Measurements from ENCODE around the gene TBC1D3I. TPM values are rescaled to one million over a fixed set of nuclear protein-coding genes. Genes with fewer than 3 reads are reported as not detected.
"Not testable (repeated sequence)": the region's sequence is repeated elsewhere in the genome, so short reads cannot be mapped to it uniquely, and the experiment has no call there.

The TBC1D3I gene
- total RNA-seq, 1 donor: 0.36 TPM

GRCh38 chr17:36212966-36213365 lies 51.4 kb downstream of the TBC1D3I start:
- H3K9me3 ChIP-seq (ENCODE audit: low read depth, low read length): no peaks in the 10 kb centered on the region
- H3K79me2 ChIP-seq (ENCODE audit: insufficient read depth, low read length): no peaks in the 10 kb centered on the region
- no peak overlapping the region for H2AFZ ChIP-seq (ENCODE audit: low read length)
- DNase-seq (ENCODE audit: insufficient read length, low spot score, missing footprints): no peak
- TF ChIP-seq CTCF (IDR thresholded peaks at IDR 0.05; ENCODE audit: extremely low read depth, low read depth, low read length): no peak
- H3K4me2 ChIP-seq (ENCODE audit: insufficient read depth, low read length): no peak overlapping the region
- H3K36me3 ChIP-seq (ENCODE audit: insufficient read depth, low read length): no peaks in the 10 kb centered on the region
- H3K27ac ChIP-seq (ENCODE audit: low read depth, low read length): no peak overlapping the region
- no peaks in the 10 kb centered on the region for H4K20me1 ChIP-seq (ENCODE audit: insufficient read depth, low read length)
- H3K27me3 ChIP-seq (ENCODE audit: insufficient read depth, low read length): no peaks in the 10 kb centered on the region
- no peak overlapping the region for H3K4me3 ChIP-seq (ENCODE audit: insufficient read depth, low read length)
- no peaks in the 10 kb centered on the region for H3K4me1 ChIP-seq (ENCODE audit: insufficient read depth, low read length)

- TF ChIP-seq CTCF (IDR thresholded peaks at IDR 0.05; ENCODE audit: extremely low read depth, low read depth, low read length): no peak
These were observed 52.1 kb downstream of the TBC1D3I start for GRCh38 chr17:36212272-36212605.

GRCh38 chr17:36211484-36212271 lies 52.7 kb downstream of the TBC1D3I start:
- H3K9me3 ChIP-seq (ENCODE audit: low read depth, low read length); H4K20me1 ChIP-seq (ENCODE audit: insufficient read depth, low read length); H3K4me2 ChIP-seq (ENCODE audit: insufficient read depth, low read length); H3K27ac ChIP-seq (ENCODE audit: low read depth, low read length); H3K27me3 ChIP-seq (ENCODE audit: insufficient read depth, low read length); H3K4me3 ChIP-seq (ENCODE audit: insufficient read depth, low read length); H3K79me2 ChIP-seq (ENCODE audit: insufficient read depth, low read length); H3K4me1 ChIP-seq (ENCODE audit: insufficient read depth, low read length); H3K36me3 ChIP-seq (ENCODE audit: insufficient read depth, low read length); H2AFZ ChIP-seq (ENCODE audit: low read length); DNase-seq (ENCODE audit: insufficient read length, low spot score, missing footprints): not testable (repeated sequence)

More at GRCh38 chr17:36212272-36212605, 52.1 kb downstream of the TBC1D3I start:
- no peaks in the 10 kb centered on the region for H3K27me3 ChIP-seq (ENCODE audit: insufficient read depth, low read length)
- no peak overlapping the region for H3K4me3 ChIP-seq (ENCODE audit: insufficient read depth, low read length)
- H3K79me2 ChIP-seq (ENCODE audit: insufficient read depth, low read length): no peaks in the 10 kb centered on the region
- H3K4me2 ChIP-seq (ENCODE audit: insufficient read depth, low read length): no peak overlapping the region
- no peak overlapping the region for H3K27ac ChIP-seq (ENCODE audit: low read depth, low read length)
- H3K36me3 ChIP-seq (ENCODE audit: insufficient read depth, low read length): no peaks in the 10 kb centered on the region
- no peak overlapping the region for H2AFZ ChIP-seq (ENCODE audit: low read length)
- no peak for DNase-seq (ENCODE audit: insufficient read length, low spot score, missing footprints)
- no peaks in the 10 kb centered on the region for H3K9me3 ChIP-seq (ENCODE audit: low read depth, low read length)
- H3K4me1 ChIP-seq (ENCODE audit: insufficient read depth, low read length): no peaks in the 10 kb centered on the region
- H4K20me1 ChIP-seq (ENCODE audit: insufficient read depth, low read length): no peaks in the 10 kb centered on the region

- not testable (repeated sequence) for H3K36me3 ChIP-seq (ENCODE audit: insufficient read depth, low read length); H3K4me2 ChIP-seq (ENCODE audit: insufficient read depth, low read length); H3K27me3 ChIP-seq (ENCODE audit: insufficient read depth, low read length); H3K79me2 ChIP-seq (ENCODE audit: insufficient read depth, low read length); H3K9me3 ChIP-seq (ENCODE audit: low read depth, low read length); H4K20me1 ChIP-seq (ENCODE audit: insufficient read depth, low read length); DNase-seq (ENCODE audit: insufficient read length, low spot score, missing footprints); H3K4me1 ChIP-seq (ENCODE audit: insufficient read depth, low read length); H2AFZ ChIP-seq (ENCODE audit: low read length); H3K4me3 ChIP-seq (ENCODE audit: insufficient read depth, low read length); H3K27ac ChIP-seq (ENCODE audit: low read depth, low read length)
These were observed 53.7 kb downstream of the TBC1D3I start, which contains the start of gene CCL4L2 for GRCh38 chr17:36210439-36211211. TSS of gene CCL4L2 (plus strand) at chr17:36211063.

GRCh38 chr17:36209575-36209974 lies 54.8 kb downstream of the TBC1D3I start:
- H3K79me2 ChIP-seq (ENCODE audit: insufficient read depth, low read length): no peaks in the 10 kb centered on the region
- H4K20me1 ChIP-seq (ENCODE audit: insufficient read depth, low read length): no peaks in the 10 kb centered on the region
- no peaks in the 10 kb centered on the region for H3K4me1 ChIP-seq (ENCODE audit: insufficient read depth, low read length)
- H3K4me3 ChIP-seq (ENCODE audit: insufficient read depth, low read length): no peak overlapping the region
- H3K9me3 ChIP-seq (ENCODE audit: low read depth, low read length): no peaks in the 10 kb centered on the region
- H3K27ac ChIP-seq (ENCODE audit: low read depth, low read length): no peak overlapping the region
- H3K4me2 ChIP-seq (ENCODE audit: insufficient read depth, low read length): no peak overlapping the region
- no peaks in the 10 kb centered on the region for H3K27me3 ChIP-seq (ENCODE audit: insufficient read depth, low read length)
- no peak for DNase-seq (ENCODE audit: insufficient read length, low spot score, missing footprints)
- no peak for TF ChIP-seq CTCF (IDR thresholded peaks at IDR 0.05; ENCODE audit: extremely low read depth, low read depth, low read length)
- no peaks in the 10 kb centered on the region for H3K36me3 ChIP-seq (ENCODE audit: insufficient read depth, low read length)
- no peak overlapping the region for H2AFZ ChIP-seq (ENCODE audit: low read length)

- not testable (repeated sequence) for H4K20me1 ChIP-seq (ENCODE audit: insufficient read depth, low read length); H3K27me3 ChIP-seq (ENCODE audit: insufficient read depth, low read length); H3K79me2 ChIP-seq (ENCODE audit: insufficient read depth, low read length); DNase-seq (ENCODE audit: insufficient read length, low spot score, missing footprints); H3K27ac ChIP-seq (ENCODE audit: low read depth, low read length); H3K4me2 ChIP-seq (ENCODE audit: insufficient read depth, low read length); H2AFZ ChIP-seq (ENCODE audit: low read length); H3K4me1 ChIP-seq (ENCODE audit: insufficient read depth, low read length); H3K36me3 ChIP-seq (ENCODE audit: insufficient read depth, low read length); H3K4me3 ChIP-seq (ENCODE audit: insufficient read depth, low read length); H3K9me3 ChIP-seq (ENCODE audit: low read depth, low read length)
These were observed 57.0 kb downstream of the TBC1D3I start for GRCh38 chr17:36207383-36207782.

All from osteoblast (primary cell).